ENCODE data around the gene PIRT. TPM values are rescaled to one million over a fixed set of nuclear protein-coding genes. Genes with fewer than 3 reads are reported as not detected.

PIRT gene
- total and polyA plus RNA-seq, 2 of the 8 experiments (the other 6 are each of a cell fraction or from before 2014, with no cell fraction given), result 0.03 TPM; not detected in 1

GRCh38 chr17:10845388-10845751 is 7.5 kb upstream of the PIRT start:
- Histone ChIP-seq H4K20me1 (replicated peaks in 1 of 2; ENCODE audit: control insufficient read depth in 1 of 2, insufficient read depth in 2 of 2, low read length in 2 of 2) (no peaks in the 10 kb centered on the region), H3K4me1 (replicated peaks in 1 of 4; ENCODE audit: control insufficient read depth in 3 of 4, insufficient read depth in 4 of 4, low read length in 3 of 4) (peaks cover 7 to 10% (median 7%) of the 10 kb centered on the region in 4 experiments; a peak in 6 of 7 replicates), H3K23me2 (ENCODE audit: low read depth, low read length) (peaks cover 17% of the 10 kb centered on the region; the same call in 1 of the 2 replicates), H3K27me3 (replicated peaks in 1 of 4; ENCODE audit: control insufficient read depth in 3 of 4, extremely low read depth in 1 of 4, insufficient read depth in 3 of 4, low read length in 3 of 4) (peaks cover 0 to 2% (median 0%) of the 10 kb centered on the region in 4 experiments; a peak in 1 of 7 replicates), H2BK20ac (ENCODE audit: low read length) (no peak overlapping the region), H4K5ac (ENCODE audit: insufficient read length, low read depth, low read length) (no peak overlapping the region), H3K79me1 (ENCODE audit: low read depth, low read length) (no peaks in the 10 kb centered on the region), H2AFZ (ENCODE audit: low read length) (no peak overlapping the region), H2BK12ac (ENCODE audit: low read depth, low read length) (no peak overlapping the region), H3K9me3 (ENCODE audit: insufficient read depth in 2 of 2, low read depth in 1 of 2, low read length in 1 of 2) (no peaks in the 10 kb centered on the region; a peak in 1 of 4 replicates), H3K23ac (ENCODE audit: insufficient read length) (no peak overlapping the region), H3K14ac (ENCODE audit: insufficient read length) (no peak overlapping the region), H3K18ac (ENCODE audit: extremely low read depth, low read length) (no peak overlapping the region), H3K79me2 (ENCODE audit: control insufficient read depth in 1 of 2, insufficient read depth in 2 of 2, low read length in 2 of 2) (no peaks in the 10 kb centered on the region), H3K9ac (replicated peaks in 1 of 4; ENCODE audit: extremely low read depth in 1 of 4, low read depth in 3 of 4, low read length in 3 of 4) (no peak overlapping the region), H2BK5ac (ENCODE audit: low read depth, low read length) (no peak overlapping the region), H3K4me2 (ENCODE audit: insufficient read depth in 1 of 2, low read depth in 2 of 2, low read length in 2 of 2) (peak overlapping the region in 1 of 2 experiments; percentile 88; a peak in 2 of 4 replicates), H3K56ac (replicated peaks; ENCODE audit: insufficient read length, low read depth, low read length) (no peak overlapping the region), H3K4ac (replicated peaks; ENCODE audit: insufficient read length, low read depth, low read length) (no peak overlapping the region), H4K8ac (ENCODE audit: extremely low read depth, insufficient read depth, low read length) (no peak overlapping the region), H2BK120ac (replicated peaks; ENCODE audit: low read depth, low read length) (no peak overlapping the region), H3K27ac (ENCODE audit: low read depth, low read length) (no peak overlapping the region), H2BK15ac (ENCODE audit: low read length) (no peak overlapping the region), H3K4me3 (ENCODE audit: extremely low read depth in 1 of 4, insufficient read depth in 2 of 4, low read depth in 3 of 4, low read length in 4 of 4) (peak overlapping the region in 1 of 4 experiments; percentile 69; a peak in 2 of 8 replicates), H2AK5ac (ENCODE audit: low read depth, low read length) (no peak overlapping the region), H4K91ac (replicated peaks; ENCODE audit: insufficient read length, low read length) (no peak overlapping the region), H3K36me3 (ENCODE audit: control insufficient read depth in 2 of 4, insufficient read depth in 4 of 4, low read length in 3 of 4) (no peaks in the 10 kb centered on the region)
- DNase-seq (ENCODE audit: low read depth in 1 of 2, low spot score in 2 of 2) (no peak), FAIRE-seq (no peak)
- 36% methylated on average over 6 of the region's 6 CpGs; no CpG with 5 or more reads in 1 of the 2 experiments for WGBS, 2 experiments (ENCODE audit: extremely low coverage in 1 of 2, insufficient coverage in 1 of 2, insufficient read length in 1 of 2, insufficient replicate concordance in 2 of 2, low coverage in 1 of 2, low lambda C conversion rate in 2 of 2, missing lambda C conversion rate in 1 of 2)
- POLR2A ChIA-PET (ENCODE audit: partially characterized antibody), result interaction anchor here (0.6 to 2.1 kb wide), 4 partner anchors 16 to 108 kb away, joined by 3 to 10 read pairs (median 4); no protein-coding TSS in a partner anchor
- CTCF ChIA-PET (ENCODE audit: partially characterized antibody), result interaction anchor here (0.7 to 10.0 kb wide), 27 partner anchors 9 to 215 kb away, joined by 3 to 88 read pairs (median 6); partner anchors contain the start of gene PIRT
- TF ChIP-seq HDAC2 (IDR thresholded peaks at IDR 0.05; ENCODE audit: borderline replicate concordance in 1 of 2, low read depth in 2 of 2, low read length in 2 of 2) (no peak), E2F6 (IDR thresholded peaks at IDR 0.05) (no peak), KDM4A (IDR thresholded peaks at IDR 0.05; ENCODE audit: low read depth, low read length, severe bottlenecking) (no peak), USF2 (IDR thresholded peaks at IDR 0.05; ENCODE audit: low read length) (no peak), CBX5 (IDR thresholded peaks at IDR 0.05; ENCODE audit: low read depth, low read length) (no peak), CHD2 (IDR thresholded peaks at IDR 0.05; ENCODE audit: low read length) (no peak), SP1 (IDR thresholded peaks at IDR 0.05; ENCODE audit: low read depth, low read length) (no peak), ASH2L (IDR thresholded peaks at IDR 0.05; ENCODE audit: low read length) (no peak), CTBP2 (IDR thresholded peaks at IDR 0.05; ENCODE audit: borderline replicate concordance, insufficient read depth, insufficient read length, low read length) (no peak), KDM5A (IDR thresholded peaks at IDR 0.05; ENCODE audit: low read length) (no peak), JUND (IDR thresholded peaks at IDR 0.05; ENCODE audit: low read length) (no peak), TAF7 (optimal IDR thresholded peaks at IDR 0.05; ENCODE audit: borderline replicate concordance, low read depth, low read length) (no peak)

All from H1 (cell line).